VCaP (cell line): ENCODE data around the gene NPPA.
A peak's percentile ranks its signal among the peaks of the same experiment; 100 is the strongest.

Experiments used
- H3K27ac ChIP-seq: fragments of 450-650 bp; 2 replicates; pipeline ENCODE4 v1.5.1; 2017
- CTCF ChIP-seq: fragments of 450-650 bp; conservative IDR thresholded peaks from 2 replicates; pipeline ENCODE4 v1.5.1; 2017; ENCODE audit warnings: mild to moderate bottlenecking, moderate library complexity

Gene NPPA

GRCh38 chr1:11839727-11840705 lies 7.6 kb downstream of the NPPA start:
- no peak for TF ChIP-seq CTCF
- no peak overlapping the region for H3K27ac ChIP-seq

- no peak overlapping the region for H3K27ac ChIP-seq
- TF ChIP-seq CTCF, result peak; percentile 99
These were observed 9.0 kb downstream of the NPPA start for GRCh38 chr1:11838349-11839272.

GRCh38 chr1:11837767-11838348 lies 9.7 kb downstream of the NPPA start:
- H3K27ac ChIP-seq, result no peak overlapping the region
- TF ChIP-seq CTCF, result no peak

- no peak overlapping the region for H3K27ac ChIP-seq
- no peak for TF ChIP-seq CTCF
These were observed 10.4 kb downstream of the NPPA start for GRCh38 chr1:11836955-11837766.

GRCh38 chr1:11835441-11836225 lies 11.9 kb downstream of the NPPA start:
- H3K27ac ChIP-seq, result no peak overlapping the region
- no peak for TF ChIP-seq CTCF

- H3K27ac ChIP-seq, result no peak overlapping the region
- TF ChIP-seq CTCF, result no peak
These were observed 13.7 kb downstream of the NPPA start for GRCh38 chr1:11833900-11834299.
